ENCODE results near the gene RIC3. TPM values are rescaled to one million over a fixed set of nuclear protein-coding genes. Genes with fewer than 3 reads are reported as not detected.
"Not testable (repeated sequence)": the region's sequence is repeated elsewhere in the genome, so short reads cannot be mapped to it uniquely, and the experiment has no call there.

RIC3 gene
- total RNA-seq, 4 donors from 2014 or later = 3.6 to 12.0 (median 8.2) TPM

GRCh38 chr11:8167796-8168195, 1.0 kb downstream of the RIC3 start:
- no peak for DNase-seq (ENCODE audit: low spot score)
- no peak for TF ChIP-seq CTCF (IDR thresholded peaks at IDR 0.05)
- no peak for ATAC-seq (ENCODE audit: low FRiP score)

- ATAC-seq (ENCODE audit: low FRiP score) = no peak
- no peak for DNase-seq (ENCODE audit: low spot score)
- TF ChIP-seq CTCF (IDR thresholded peaks at IDR 0.05) = no peak
Measured at GRCh38 chr11:8164746-8165145, 4.1 kb downstream of the RIC3 start.

GRCh38 chr11:8161627-8162304, 7.1 kb downstream of the RIC3 start:
- DNase-seq (ENCODE audit: low spot score) = not testable (repeated sequence)

GRCh38 chr11:8156877-8157276, 11.9 kb downstream of the RIC3 start:
- DNase-seq (ENCODE audit: low spot score) (no peak), ATAC-seq (ENCODE audit: low FRiP score) (no peak)
- no peak for TF ChIP-seq CTCF (IDR thresholded peaks at IDR 0.05)

More at GRCh38 chr11:8161627-8162304, 7.1 kb downstream of the RIC3 start:
- ATAC-seq (ENCODE audit: low FRiP score) = peak; percentile 72

- TF ChIP-seq CTCF (IDR thresholded peaks at IDR 0.05) = no peak
- DNase-seq (ENCODE audit: low spot score) = no peak
- ATAC-seq (ENCODE audit: low FRiP score) = no peak
Measured at GRCh38 chr11:8149726-8150125, 19.1 kb downstream of the RIC3 start.

- no peak for ATAC-seq (ENCODE audit: low FRiP score)
- TF ChIP-seq CTCF (IDR thresholded peaks at IDR 0.05) = no peak
- DNase-seq (ENCODE audit: low spot score) = no peak
Measured at GRCh38 chr11:8138526-8138925, 30.3 kb downstream of the RIC3 start.

- ATAC-seq (ENCODE audit: low FRiP score) (no peak), DNase-seq (ENCODE audit: low spot score) (no peak)
- no peak for TF ChIP-seq CTCF (IDR thresholded peaks at IDR 0.05)
Measured at GRCh38 chr11:8127447-8127846, 41.4 kb downstream of the RIC3 start.
